ENCODE data around the gene BPHL.
"Not testable (repeated sequence)": the region's sequence is repeated elsewhere in the genome, so short reads cannot be mapped to it uniquely, and the experiment has no call there.

BPHL gene

DNA sequence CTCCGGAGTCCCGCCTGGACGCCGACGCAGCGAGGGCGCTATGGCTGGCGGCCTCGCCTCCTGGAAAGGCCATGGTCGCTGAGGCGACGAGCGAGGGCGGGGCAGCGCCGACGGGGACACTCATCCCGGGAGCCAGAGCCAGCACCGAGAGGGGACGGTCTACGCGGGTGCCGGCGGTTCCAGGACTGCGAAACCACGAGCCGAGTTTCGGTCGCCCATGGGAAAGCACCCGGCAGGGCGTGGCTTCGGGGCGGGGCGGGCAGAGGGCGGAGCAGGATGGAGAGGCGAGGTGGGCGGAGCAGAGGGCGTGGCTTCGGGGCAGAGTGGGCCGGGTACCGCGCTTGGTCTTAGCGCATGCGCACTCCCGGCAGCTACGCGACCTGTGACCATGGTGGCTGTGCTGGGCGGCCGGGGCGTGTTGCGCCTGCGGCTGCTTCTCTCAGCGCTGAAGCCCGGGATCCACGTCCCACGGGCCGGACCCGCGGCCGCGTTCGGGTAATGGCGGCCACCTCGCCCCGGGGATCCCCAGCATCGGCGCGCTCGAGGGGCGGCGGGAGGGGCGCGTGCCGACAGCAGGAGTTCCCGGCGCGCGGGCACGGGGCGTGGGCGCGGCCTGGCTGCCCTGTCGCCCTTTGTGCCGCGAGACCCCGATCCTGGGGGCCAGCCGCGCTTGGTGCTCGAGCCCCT lies at the start of gene BPHL:
TSS of gene BPHL (plus strand) at position 359 of the 687 bp plus-strand sequence. CDS start at position 389, 30 bp downstream.
- peak; percentile 100 for DNase-seq
- Mint-ChIP-seq H3K27me3 (no peaks in the 10 kb centered on the region), H3K9me3 (no peaks in the 10 kb centered on the region), H3K36me3 (ENCODE audit: low read depth) (peaks cover 18% of the 10 kb centered on the region), H3K4me1 (ENCODE audit: low read depth) (peaks cover 26% of the 10 kb centered on the region), H3K4me3 (peak within 1 kb of the TSS; percentile 84), H3K27ac (peak within 1 kb of the TSS; percentile 85)

DNA sequence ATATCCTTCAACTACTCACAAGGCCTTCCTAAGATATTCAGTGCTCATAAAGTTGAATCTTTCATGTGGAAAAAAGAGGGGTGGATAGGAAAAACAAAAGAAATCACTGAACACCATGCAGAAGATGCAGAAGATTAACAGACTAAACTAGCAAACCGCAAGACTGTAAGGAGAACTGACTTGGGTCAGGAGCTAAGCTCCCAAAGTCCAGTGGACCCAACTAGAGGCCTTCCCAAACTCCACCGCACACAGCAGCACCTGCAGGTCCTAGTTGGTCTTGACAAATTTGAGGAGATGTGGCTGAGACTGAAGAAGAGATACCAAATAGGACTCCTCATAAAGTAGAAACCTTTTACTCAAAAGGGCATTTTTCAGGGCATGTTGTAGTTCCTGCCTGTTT lies 46.9 kb upstream of the BPHL start:
- no peaks in the 10 kb centered on the region for H3K9me3 Mint-ChIP-seq
- peak overlapping the region; percentile 80 for H3K27ac Mint-ChIP-seq
- no peak for DNase-seq
- no peaks in the 10 kb centered on the region for H3K27me3 Mint-ChIP-seq
- peaks cover 56% of the 10 kb centered on the region for H3K36me3 Mint-ChIP-seq (ENCODE audit: low read depth)
- H3K4me3 Mint-ChIP-seq: no peak overlapping the region
- peaks cover 75% of the 10 kb centered on the region for H3K4me1 Mint-ChIP-seq (ENCODE audit: low read depth)

DNA sequence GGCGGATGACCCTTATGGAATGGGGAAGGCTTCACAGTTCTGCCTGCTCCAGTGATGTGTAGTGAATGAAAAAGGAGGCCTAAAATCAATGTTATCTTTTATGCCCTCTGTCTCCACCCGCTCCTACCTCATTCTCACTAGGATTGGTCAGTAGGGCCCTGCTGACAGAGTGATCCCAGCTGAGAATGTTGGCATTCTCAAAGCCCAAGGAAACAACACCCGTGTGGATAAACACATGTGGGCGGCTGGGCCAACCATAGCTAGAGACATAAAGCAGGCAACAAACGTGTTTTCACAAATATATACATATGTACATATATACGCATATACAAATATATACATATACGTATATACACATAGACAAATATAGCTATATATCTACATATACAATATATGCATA lies 45.7 kb upstream of the BPHL start:
- Mint-ChIP-seq H3K4me3 (no peak overlapping the region), H3K27ac (peak overlapping the region; percentile 53), H3K36me3 (ENCODE audit: low read depth) (peaks cover 68% of the 10 kb centered on the region), H3K9me3 (no peaks in the 10 kb centered on the region), H3K27me3 (no peaks in the 10 kb centered on the region), H3K4me1 (ENCODE audit: low read depth) (peaks cover 74% of the 10 kb centered on the region)
- no peak for DNase-seq

DNA sequence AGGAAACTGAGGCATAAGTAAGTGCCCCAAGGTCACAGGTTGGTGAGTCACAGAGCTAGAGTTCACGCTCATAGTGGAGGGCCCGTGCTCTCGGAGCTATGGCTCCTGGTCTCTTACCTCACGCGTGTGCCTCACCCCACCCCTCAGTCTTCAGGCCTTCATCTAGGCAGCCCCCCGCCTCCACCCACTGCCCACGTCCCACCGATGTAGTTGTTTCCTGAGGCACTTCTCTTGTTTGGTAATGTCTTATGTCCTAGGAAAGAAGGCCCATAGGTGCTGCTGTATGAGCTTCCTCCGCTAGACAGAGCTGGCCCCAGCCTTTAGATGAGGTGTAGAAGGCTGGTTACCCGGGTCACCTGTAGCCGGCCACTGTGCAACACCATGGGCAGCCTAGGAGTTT lies 45.1 kb upstream of the BPHL start:
- no peak overlapping the region for H3K4me3 Mint-ChIP-seq
- no peaks in the 10 kb centered on the region for H3K9me3 Mint-ChIP-seq
- H3K27ac Mint-ChIP-seq: no peak overlapping the region
- no peak for DNase-seq
- peaks cover 71% of the 10 kb centered on the region for H3K4me1 Mint-ChIP-seq (ENCODE audit: low read depth)
- peaks cover 71% of the 10 kb centered on the region for H3K36me3 Mint-ChIP-seq (ENCODE audit: low read depth)
- no peaks in the 10 kb centered on the region for H3K27me3 Mint-ChIP-seq

DNA sequence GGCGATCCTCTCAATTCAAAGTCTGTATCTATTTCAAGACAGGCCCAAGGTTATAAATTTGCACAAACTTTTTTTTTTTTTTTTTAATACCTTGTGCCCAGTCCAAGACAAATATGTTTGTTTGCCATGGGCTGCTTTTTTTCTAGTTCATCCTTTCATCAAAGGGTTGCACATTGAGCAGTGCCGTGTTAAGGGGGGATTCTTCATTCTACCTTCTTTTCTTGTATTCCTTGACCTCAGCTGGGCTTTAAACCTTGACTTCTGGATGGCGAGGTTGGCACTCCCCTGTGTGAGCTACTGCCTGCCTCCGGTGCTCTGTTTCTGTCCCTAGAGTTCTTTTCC lies 42.8 kb upstream of the BPHL start:
- Mint-ChIP-seq H3K27ac (peak overlapping the region; percentile 89), H3K4me3 (peak overlapping the region; percentile 30), H3K27me3 (no peaks in the 10 kb centered on the region), H3K9me3 (no peaks in the 10 kb centered on the region), H3K4me1 (ENCODE audit: low read depth) (peaks cover 56% of the 10 kb centered on the region), H3K36me3 (ENCODE audit: low read depth) (peaks cover 76% of the 10 kb centered on the region)
- no peak for DNase-seq

DNA sequence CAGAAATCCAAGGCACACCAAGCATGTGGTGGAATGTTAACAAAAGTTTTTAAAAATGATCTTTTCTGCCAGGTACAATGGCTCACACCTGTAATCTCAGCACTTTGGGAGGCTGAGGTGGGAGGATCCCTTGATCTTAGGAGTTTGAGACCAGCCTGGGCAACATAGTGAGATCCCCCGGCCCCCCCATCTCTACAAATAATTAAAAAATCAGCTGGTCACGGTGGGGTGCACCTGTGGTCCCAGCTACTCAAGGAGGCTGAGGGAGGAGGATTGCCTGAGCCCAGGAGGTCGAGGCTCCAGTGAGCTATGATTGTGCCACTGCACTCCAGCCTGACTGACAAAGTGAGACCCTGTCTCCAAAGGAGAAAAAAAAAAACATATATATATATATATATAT lies 42.2 kb upstream of the BPHL start:
- H3K9me3 Mint-ChIP-seq: no peaks in the 10 kb centered on the region
- H3K27ac Mint-ChIP-seq: no peak overlapping the region
- H3K4me1 Mint-ChIP-seq (ENCODE audit: low read depth): peaks cover 50% of the 10 kb centered on the region
- no peak overlapping the region for H3K4me3 Mint-ChIP-seq
- no peaks in the 10 kb centered on the region for H3K27me3 Mint-ChIP-seq
- no peak for DNase-seq
- peaks cover 76% of the 10 kb centered on the region for H3K36me3 Mint-ChIP-seq (ENCODE audit: low read depth)

DNA sequence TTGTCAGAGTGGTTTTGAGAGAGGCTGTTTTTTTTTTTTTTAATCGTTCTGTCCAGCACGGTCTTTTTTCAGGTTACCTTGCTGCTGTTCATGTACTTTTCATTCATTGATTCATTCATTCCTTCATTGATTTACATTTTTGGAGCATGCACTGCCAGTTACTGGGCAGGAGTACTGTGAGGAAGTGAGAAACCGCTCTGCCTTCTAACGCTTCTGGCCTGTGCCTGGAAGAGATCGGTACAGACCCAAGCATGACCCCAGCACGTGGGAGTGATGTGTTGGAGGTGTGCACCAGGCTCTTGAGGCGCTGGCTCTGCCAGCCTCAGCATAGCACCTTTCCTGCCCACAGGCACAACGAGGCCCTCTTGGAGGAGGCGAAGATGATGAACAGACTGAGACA lies 41.1 kb upstream of the BPHL start:
- Mint-ChIP-seq H3K9me3 (no peaks in the 10 kb centered on the region), H3K36me3 (ENCODE audit: low read depth) (peaks cover 77% of the 10 kb centered on the region), H3K27ac (peak overlapping the region; percentile 38), H3K4me1 (ENCODE audit: low read depth) (peaks cover 43% of the 10 kb centered on the region), H3K4me3 (no peak overlapping the region), H3K27me3 (no peaks in the 10 kb centered on the region)
- no peak for DNase-seq

DNA sequence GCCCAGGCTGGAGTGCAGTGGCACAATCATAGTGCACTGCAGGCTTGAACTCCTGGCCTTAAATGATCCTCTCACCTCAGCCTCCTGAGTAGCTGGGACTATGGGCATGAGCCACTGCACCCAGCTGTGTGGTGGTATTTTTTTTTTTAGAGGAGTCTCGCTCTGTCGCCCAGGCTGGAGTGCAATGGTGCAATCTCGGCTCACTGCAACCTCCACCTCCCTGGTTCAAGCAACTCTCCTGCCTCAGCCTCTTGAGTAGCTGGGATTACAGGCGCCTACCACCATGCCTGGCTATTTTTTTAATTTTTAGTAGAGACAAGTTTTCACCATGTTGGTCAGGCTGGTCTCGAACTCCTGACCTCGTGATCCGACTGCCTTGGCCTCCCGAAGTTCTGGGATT lies 39.6 kb upstream of the BPHL start:
- not testable (repeated sequence) for H3K9me3 Mint-ChIP-seq, H3K27me3 Mint-ChIP-seq, H3K4me3 Mint-ChIP-seq, H3K27ac Mint-ChIP-seq, DNase-seq
- Mint-ChIP-seq H3K4me1 (ENCODE audit: low read depth) (peaks cover 31% of the 10 kb centered on the region), H3K36me3 (ENCODE audit: low read depth) (peaks cover 81% of the 10 kb centered on the region)

DNA sequence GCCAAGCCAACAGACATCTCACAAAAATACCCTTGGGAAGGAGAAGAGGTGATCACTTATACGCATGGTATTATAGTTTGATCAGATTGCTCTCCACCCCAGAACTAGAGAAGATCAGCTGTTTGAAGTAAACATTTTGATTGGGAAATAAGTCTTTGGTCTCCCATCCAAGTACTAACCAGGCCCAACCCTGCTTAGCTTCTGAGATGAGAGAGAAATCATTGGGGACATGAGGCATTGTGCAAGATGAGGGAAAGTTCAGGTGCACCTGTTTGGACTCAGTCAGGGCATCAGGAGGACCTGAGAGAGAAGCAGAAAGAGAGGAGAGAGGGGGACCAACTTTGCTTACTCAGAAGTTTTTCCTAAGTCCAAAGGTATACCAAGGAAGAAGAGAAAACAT lies 38.8 kb upstream of the BPHL start:
- H3K9me3 Mint-ChIP-seq: no peaks in the 10 kb centered on the region
- H3K4me3 Mint-ChIP-seq: no peak overlapping the region
- H3K27ac Mint-ChIP-seq: no peak overlapping the region
- H3K4me1 Mint-ChIP-seq (ENCODE audit: low read depth): peaks cover 27% of the 10 kb centered on the region
- H3K27me3 Mint-ChIP-seq: no peaks in the 10 kb centered on the region
- H3K36me3 Mint-ChIP-seq (ENCODE audit: low read depth): peaks cover 84% of the 10 kb centered on the region
- no peak for DNase-seq

DNA sequence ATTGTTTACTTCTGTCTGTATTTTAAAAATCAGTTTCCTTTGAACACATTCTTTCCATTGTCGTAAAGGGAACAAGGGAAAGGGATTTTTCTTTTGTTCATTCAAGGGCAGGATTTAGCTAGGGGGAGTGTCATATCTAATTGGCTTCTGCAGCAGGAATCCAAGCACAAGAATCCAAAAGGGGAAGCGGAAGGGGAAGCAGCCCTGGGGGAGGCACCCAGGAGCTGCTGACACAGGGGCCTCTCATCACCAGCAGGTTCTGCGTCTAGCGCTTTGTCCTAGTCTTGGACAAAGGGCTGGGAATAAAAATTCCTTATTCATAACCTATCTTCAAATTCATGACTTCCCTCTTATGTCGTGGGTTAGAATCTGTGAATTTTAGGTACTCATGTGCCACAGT lies 36.6 kb upstream of the BPHL start:
- peaks cover 94% of the 10 kb centered on the region for H3K36me3 Mint-ChIP-seq (ENCODE audit: low read depth)
- H3K9me3 Mint-ChIP-seq: no peaks in the 10 kb centered on the region
- no peaks in the 10 kb centered on the region for H3K27me3 Mint-ChIP-seq
- H3K4me1 Mint-ChIP-seq (ENCODE audit: low read depth): peaks cover 7% of the 10 kb centered on the region
- H3K27ac Mint-ChIP-seq: no peak overlapping the region
- no peak overlapping the region for H3K4me3 Mint-ChIP-seq
- no peak for DNase-seq

DNA sequence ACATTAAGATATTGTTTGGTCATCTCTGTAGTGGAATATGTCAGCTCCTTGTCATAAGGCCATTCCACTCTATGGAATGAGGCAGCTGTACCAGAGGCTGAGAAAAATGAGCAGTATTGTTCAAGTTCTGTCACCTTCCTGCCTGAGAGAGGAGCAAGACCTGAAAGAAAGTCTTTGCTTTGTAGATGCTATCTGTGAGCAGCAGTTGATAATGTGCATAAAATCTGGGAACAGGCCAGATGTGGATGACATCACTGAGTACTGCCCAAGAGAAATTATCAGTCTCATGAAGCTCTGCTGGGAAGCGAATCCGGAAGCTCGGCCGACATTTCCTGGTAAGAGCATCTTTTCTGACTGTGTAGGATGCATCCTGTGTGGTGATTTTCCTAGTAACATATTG lies 33.4 kb upstream of the BPHL start:
- no peaks in the 10 kb centered on the region for H3K9me3 Mint-ChIP-seq
- H3K4me1 Mint-ChIP-seq (ENCODE audit: low read depth): peaks cover 8% of the 10 kb centered on the region
- H3K27ac Mint-ChIP-seq: no peak overlapping the region
- H3K27me3 Mint-ChIP-seq: no peaks in the 10 kb centered on the region
- H3K36me3 Mint-ChIP-seq (ENCODE audit: low read depth): peaks cover 94% of the 10 kb centered on the region
- DNase-seq: no peak
- H3K4me3 Mint-ChIP-seq: no peak overlapping the region

DNA sequence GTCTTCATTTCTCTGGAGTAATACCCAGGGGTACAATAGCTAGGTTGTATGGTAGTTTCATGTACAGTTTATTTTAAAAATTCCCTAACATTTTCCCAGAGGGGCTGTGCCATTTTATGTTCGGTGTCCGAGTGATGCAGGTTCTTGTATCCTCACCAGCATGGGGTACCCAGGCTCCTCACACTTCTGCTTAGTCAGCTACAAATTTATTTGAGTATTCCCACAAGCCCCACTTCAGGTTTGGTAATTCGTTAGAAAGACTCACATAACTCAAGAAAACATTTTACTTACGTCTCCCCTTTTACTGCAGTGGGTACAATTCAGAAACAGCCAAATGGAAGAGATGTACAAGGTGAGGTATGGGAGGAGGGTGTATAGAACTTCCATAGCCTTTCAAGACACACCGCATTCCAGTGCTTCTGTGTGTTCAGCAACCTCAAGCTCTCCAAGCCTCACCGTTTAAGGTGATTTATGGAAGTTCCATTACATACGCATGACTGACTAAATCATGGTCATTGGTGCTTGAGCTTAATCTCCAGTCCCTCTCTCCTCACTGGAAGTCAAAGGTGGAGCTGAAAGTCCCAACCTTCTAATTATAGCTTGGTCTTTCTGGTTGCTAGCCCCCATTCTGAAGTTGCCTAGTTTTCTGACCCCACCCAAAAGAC lies 32.1 kb upstream of the BPHL start:
- no peak for DNase-seq
- H3K9me3 Mint-ChIP-seq: no peaks in the 10 kb centered on the region
- no peaks in the 10 kb centered on the region for H3K27me3 Mint-ChIP-seq
- no peak overlapping the region for H3K4me3 Mint-ChIP-seq
- peaks cover 86% of the 10 kb centered on the region for H3K36me3 Mint-ChIP-seq (ENCODE audit: low read depth)
- H3K27ac Mint-ChIP-seq: peak overlapping the region; percentile 35
- peaks cover 8% of the 10 kb centered on the region for H3K4me1 Mint-ChIP-seq (ENCODE audit: low read depth)

DNA sequence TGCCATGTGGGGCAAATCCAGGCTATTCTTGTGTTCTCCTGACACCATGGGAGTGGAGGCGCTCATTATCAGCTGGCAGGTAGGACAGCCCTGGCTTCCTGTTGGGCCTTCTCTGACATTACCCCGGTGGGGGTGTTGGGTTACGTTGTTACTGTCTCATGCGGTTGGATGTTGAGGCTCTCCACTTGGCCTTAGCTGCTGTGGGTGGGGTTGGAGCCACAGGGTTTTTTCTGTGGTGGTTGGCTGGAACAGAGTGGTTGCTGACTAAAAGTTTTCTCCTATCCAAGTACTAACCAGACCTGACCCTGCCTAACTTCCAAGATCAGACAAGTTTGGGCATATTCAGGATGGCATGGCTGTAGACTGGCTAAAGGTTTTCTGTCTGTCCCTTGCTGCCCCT lies 30.1 kb upstream of the BPHL start:
- H3K27me3 Mint-ChIP-seq: no peaks in the 10 kb centered on the region
- peak overlapping the region; percentile 79 for H3K27ac Mint-ChIP-seq
- peaks cover 8% of the 10 kb centered on the region for H3K4me1 Mint-ChIP-seq (ENCODE audit: low read depth)
- DNase-seq: no peak
- no peak overlapping the region for H3K4me3 Mint-ChIP-seq
- peaks cover 68% of the 10 kb centered on the region for H3K36me3 Mint-ChIP-seq (ENCODE audit: low read depth)
- H3K9me3 Mint-ChIP-seq: no peaks in the 10 kb centered on the region

DNA sequence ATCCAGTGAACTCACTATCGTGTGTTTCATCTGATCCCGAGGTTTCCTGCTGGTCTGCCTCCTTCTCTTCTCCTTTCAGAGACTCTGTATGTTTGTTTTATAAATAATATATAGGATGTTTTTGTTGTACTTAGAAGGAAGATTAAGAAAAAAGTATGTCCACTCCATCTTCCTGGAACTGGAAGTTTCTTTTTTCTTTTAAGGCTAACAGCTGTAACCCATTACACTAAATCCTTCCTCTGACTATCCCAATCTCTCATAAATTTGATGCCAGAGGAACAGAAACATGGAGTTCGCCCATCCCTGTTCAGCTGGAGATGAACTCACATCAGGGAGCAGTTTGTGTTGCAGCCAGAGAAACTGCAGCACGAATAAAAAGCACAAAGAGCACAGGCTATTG lies 29.5 kb upstream of the BPHL start:
- peaks cover 63% of the 10 kb centered on the region for H3K36me3 Mint-ChIP-seq (ENCODE audit: low read depth)
- H3K9me3 Mint-ChIP-seq: no peaks in the 10 kb centered on the region
- no peak for DNase-seq
- peak overlapping the region; percentile 79 for H3K27ac Mint-ChIP-seq
- H3K4me1 Mint-ChIP-seq (ENCODE audit: low read depth): peaks cover 8% of the 10 kb centered on the region
- no peak overlapping the region for H3K4me3 Mint-ChIP-seq
- no peaks in the 10 kb centered on the region for H3K27me3 Mint-ChIP-seq

DNA sequence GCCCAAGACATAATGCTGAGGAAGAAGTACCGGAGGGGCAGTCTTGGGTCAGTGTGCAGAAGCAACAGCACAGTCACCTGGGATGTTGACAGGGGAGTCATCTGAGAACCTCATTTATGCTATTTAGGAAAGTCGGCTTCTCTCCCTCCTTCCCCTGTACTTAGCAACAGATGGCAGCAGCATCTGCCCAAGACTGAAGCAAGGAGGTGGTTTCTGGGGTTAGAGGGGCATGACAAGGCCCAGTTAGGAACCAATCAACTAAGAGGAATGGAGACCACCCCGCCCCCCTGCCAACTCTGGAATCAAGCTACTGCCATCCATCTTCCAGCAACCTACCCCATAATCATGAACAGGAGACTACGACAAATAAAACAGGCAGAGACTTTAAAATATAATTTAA lies 28.5 kb upstream of the BPHL start:
- Mint-ChIP-seq H3K27me3 (no peaks in the 10 kb centered on the region), H3K4me3 (no peak overlapping the region), H3K9me3 (no peaks in the 10 kb centered on the region), H3K27ac (no peak overlapping the region), H3K36me3 (ENCODE audit: low read depth) (peaks cover 62% of the 10 kb centered on the region), H3K4me1 (ENCODE audit: low read depth) (peaks cover 8% of the 10 kb centered on the region)
- DNase-seq: no peak
